HUES64 (cell line): Measurements from ENCODE around the gene SERPINB1.
"Not testable (repeated sequence)": the region's sequence is repeated elsewhere in the genome, so short reads cannot be mapped to it uniquely, and the experiment has no call there.

Source experiments
- H3K27ac ChIP-seq: 2 replicates; pipeline ENCODE4 v1.7.0; 2013; ENCODE audit warnings: low read depth, low read length, inconsistent platforms
- H3K27me3 ChIP-seq: 2 replicates; pipeline ENCODE4 v1.6.1; 2013; ENCODE audit warnings: mild to moderate bottlenecking, low read length; ENCODE audit not compliant: insufficient read depth
- H3K36me3 ChIP-seq: 2 replicates; pipeline ENCODE4 v1.6.1; 2013; ENCODE audit warnings: mild to moderate bottlenecking, low read length; ENCODE audit not compliant: insufficient read depth
- H3K4me1 ChIP-seq: 2 replicates; pipeline ENCODE4 v1.6.1; 2013; ENCODE audit warnings: mild to moderate bottlenecking, low read length, moderate library complexity; ENCODE audit not compliant: insufficient read depth
- H3K4me3 ChIP-seq: 2 replicates; pipeline ENCODE4 v1.5.1; 2013; ENCODE audit warnings: mild to moderate bottlenecking, low read length, moderate library complexity
- H3K9ac ChIP-seq: 2 replicates; pipeline ENCODE4 v1.6.1; 2013; ENCODE audit warnings: mild to moderate bottlenecking, low read depth, low read length
- H3K9me3 ChIP-seq: 2 replicates; pipeline ENCODE4 v1.6.1; 2013; ENCODE audit warnings: low read depth, low read length; ENCODE audit not compliant: insufficient read depth
- WGBS: fragments of 150-250, 120-280 bp; methylation state at CpG from one replicate; pipeline ENCODE4 v1.1.7; 2013; ENCODE audit warnings: missing lambda C conversion rate; 5-methylcytosine and 5-hydroxymethylcytosine counted together

SERPINB1 gene

GRCh38 chr6:2857185-2857579 lies 15.5 kb upstream of the SERPINB1 start:
- no peak overlapping the region for H3K4me3 ChIP-seq
- H3K27me3 ChIP-seq: no peaks in the 10 kb centered on the region
- WGBS: 92% methylated on average over 7 of the region's 7 CpGs
- H3K27ac ChIP-seq: no peak overlapping the region
- no peak overlapping the region for H3K9ac ChIP-seq
- H3K4me1 ChIP-seq: peaks cover 27% of the 10 kb centered on the region
- H3K9me3 ChIP-seq: no peaks in the 10 kb centered on the region
- H3K36me3 ChIP-seq: no peaks in the 10 kb centered on the region

GRCh38 chr6:2855061-2855519 lies 13.4 kb upstream of the SERPINB1 start:
- Histone ChIP-seq H3K27me3 (no peaks in the 10 kb centered on the region), H3K9me3 (no peaks in the 10 kb centered on the region), H3K27ac (peak overlapping the region; percentile 1; the same call in 1 of the 2 replicates), H3K36me3 (no peaks in the 10 kb centered on the region), H3K4me1 (peaks cover 27% of the 10 kb centered on the region), H3K4me3 (no peak overlapping the region), H3K9ac (no peak overlapping the region)
- WGBS: 85% methylated on average over 13 of the region's 13 CpGs

- H3K4me3 ChIP-seq: peak overlapping the region; percentile 41
- H3K9ac ChIP-seq: peak overlapping the region; percentile 29; the same call in 1 of the 2 replicates
- no peaks in the 10 kb centered on the region for H3K9me3 ChIP-seq
- WGBS: 68% methylated on average over 11 of the region's 11 CpGs
- peaks cover 27% of the 10 kb centered on the region for H3K4me1 ChIP-seq
- no peaks in the 10 kb centered on the region for H3K27me3 ChIP-seq
- peak overlapping the region; percentile 69 for H3K27ac ChIP-seq
- no peaks in the 10 kb centered on the region for H3K36me3 ChIP-seq
These were observed 12.8 kb upstream of the SERPINB1 start for GRCh38 chr6:2854396-2854982.

GRCh38 chr6:2853769-2854395 lies 12.2 kb upstream of the SERPINB1 start:
- peak overlapping the region; percentile 69 for H3K27ac ChIP-seq
- H3K4me1 ChIP-seq: peaks cover 31% of the 10 kb centered on the region
- no peaks in the 10 kb centered on the region for H3K36me3 ChIP-seq
- H3K9ac ChIP-seq: peak overlapping the region; percentile 29; the same call in 1 of the 2 replicates
- WGBS: 21% methylated on average over 14 of the region's 14 CpGs
- H3K9me3 ChIP-seq: no peaks in the 10 kb centered on the region
- H3K4me3 ChIP-seq: peak overlapping the region; percentile 41
- H3K27me3 ChIP-seq: no peaks in the 10 kb centered on the region

- H3K27me3 ChIP-seq, H3K9me3 ChIP-seq, H3K9ac ChIP-seq, H3K36me3 ChIP-seq: not testable (repeated sequence)
- peak overlapping the region; percentile 69 for H3K27ac ChIP-seq
- peaks cover 33% of the 10 kb centered on the region for H3K4me1 ChIP-seq
- 55% methylated on average over 1 of the region's 1 CpG for WGBS
- peak overlapping the region; percentile 41; the same call in 1 of the 2 replicates for H3K4me3 ChIP-seq
These were observed 11.7 kb upstream of the SERPINB1 start for GRCh38 chr6:2853378-2853768.

- no peak overlapping the region for H3K9ac ChIP-seq
- H3K27me3 ChIP-seq: no peaks in the 10 kb centered on the region
- no peaks in the 10 kb centered on the region for H3K9me3 ChIP-seq
- H3K36me3 ChIP-seq: no peaks in the 10 kb centered on the region
- H3K4me1 ChIP-seq: peaks cover 34% of the 10 kb centered on the region
- no peak overlapping the region for H3K4me3 ChIP-seq
- WGBS: 85% methylated on average over 10 of the region's 10 CpGs
- peak overlapping the region; percentile 28; the same call in 1 of the 2 replicates for H3K27ac ChIP-seq
These were observed 11.3 kb upstream of the SERPINB1 start for GRCh38 chr6:2852921-2853322.

GRCh38 chr6:2852514-2852855 lies 10.8 kb upstream of the SERPINB1 start:
- Histone ChIP-seq H3K27ac (no peak overlapping the region), H3K9ac (no peak overlapping the region), H3K4me3 (no peak overlapping the region), H3K36me3 (no peaks in the 10 kb centered on the region), H3K9me3 (no peaks in the 10 kb centered on the region), H3K27me3 (no peaks in the 10 kb centered on the region), H3K4me1 (peaks cover 32% of the 10 kb centered on the region)
- 82% methylated on average over 6 of the region's 6 CpGs for WGBS

GRCh38 chr6:2851727-2852513 lies 10.3 kb upstream of the SERPINB1 start:
- H3K27me3 ChIP-seq: no peaks in the 10 kb centered on the region
- H3K4me3 ChIP-seq: no peak overlapping the region
- H3K4me1 ChIP-seq: peaks cover 35% of the 10 kb centered on the region
- WGBS: 96% methylated on average over 17 of the region's 17 CpGs
- H3K9me3 ChIP-seq: no peaks in the 10 kb centered on the region
- no peak overlapping the region for H3K27ac ChIP-seq
- H3K36me3 ChIP-seq: no peaks in the 10 kb centered on the region
- no peak overlapping the region for H3K9ac ChIP-seq

GRCh38 chr6:2850538-2851113 lies 9.0 kb upstream of the SERPINB1 start:
- no peaks in the 10 kb centered on the region for H3K36me3 ChIP-seq
- H3K27me3 ChIP-seq: no peaks in the 10 kb centered on the region
- H3K4me3 ChIP-seq: no peak overlapping the region
- H3K4me1 ChIP-seq: peaks cover 40% of the 10 kb centered on the region
- H3K27ac ChIP-seq: no peak overlapping the region
- H3K9ac ChIP-seq: no peak overlapping the region
- WGBS: 68% methylated on average over 5 of the region's 5 CpGs
- no peaks in the 10 kb centered on the region for H3K9me3 ChIP-seq

- Histone ChIP-seq H3K4me3 (no peak overlapping the region), H3K9me3 (no peaks in the 10 kb centered on the region), H3K36me3 (no peaks in the 10 kb centered on the region), H3K27ac (no peak overlapping the region), H3K9ac (no peak overlapping the region), H3K27me3 (no peaks in the 10 kb centered on the region), H3K4me1 (peaks cover 23% of the 10 kb centered on the region)
- WGBS: 53% methylated on average over 10 of the region's 10 CpGs
These were observed 7.2 kb upstream of the SERPINB1 start for GRCh38 chr6:2848851-2849250.

- no peak overlapping the region for H3K4me3 ChIP-seq
- H3K27ac ChIP-seq: no peak overlapping the region
- 94% methylated on average over 5 of the region's 6 CpGs for WGBS
- no peak overlapping the region for H3K9ac ChIP-seq
- 0 out of 2 replicates have a peak, but pooled peaks cover 3% of the 10 kb centered on the region for H3K27me3 ChIP-seq
- H3K36me3 ChIP-seq: no peaks in the 10 kb centered on the region
- H3K9me3 ChIP-seq: no peaks in the 10 kb centered on the region
- peaks cover 23% of the 10 kb centered on the region for H3K4me1 ChIP-seq
These were observed 4.2 kb upstream of the SERPINB1 start for GRCh38 chr6:2845880-2846208.
